Measurements from ENCODE around the gene SLC2A3. TPM values are rescaled to one million over a fixed set of nuclear protein-coding genes. Genes with fewer than 3 reads are reported as not detected.
"Not testable (repeated sequence)": the region's sequence is repeated elsewhere in the genome, so short reads cannot be mapped to it uniquely, and the experiment has no call there.

SLC2A3 gene
- 41.4 TPM for polyA plus RNA-seq (2013, experiment 1 of 2; ENCODE audit: insufficient read length)
- polyA plus RNA-seq (2013, experiment 2 of 2; ENCODE audit: insufficient read length), result 54.6 TPM

- peak; percentile 94 for DNase-seq
Observed at GRCh38 chr12:7935590-7936581, at the start of gene SLC2A3. SLC2A3 (minus strand) TSS chr12:7936187; CDS start chr12:7936034, 153 bp downstream.

DNA sequence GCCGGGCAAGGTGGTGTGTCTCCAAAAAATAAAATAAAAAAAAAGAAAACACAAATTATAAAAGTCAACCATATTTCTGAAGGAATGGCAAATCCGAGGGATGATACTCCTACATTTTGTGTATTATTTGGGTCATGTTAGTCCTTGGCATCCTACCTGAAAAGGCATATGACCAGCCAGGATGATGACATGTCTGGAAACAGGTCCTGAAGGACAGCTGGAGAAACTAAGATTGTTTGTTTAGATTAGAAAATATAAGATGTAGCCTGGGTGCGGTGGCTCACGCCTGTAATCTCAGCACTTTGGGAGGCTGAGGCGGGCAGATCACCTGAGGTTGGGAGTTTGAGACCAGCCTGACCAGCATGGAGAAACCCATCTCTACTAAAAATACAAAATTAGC lies 48.9 kb upstream of the SLC2A3 start:
- DNase-seq, result no peak

GRCh38 chr12:7983460-7983859 lies 47.5 kb upstream of the SLC2A3 start:
- not testable (repeated sequence) for DNase-seq

GRCh38 chr12:7983019-7983418 lies 47.0 kb upstream of the SLC2A3 start:
- not testable (repeated sequence) for DNase-seq

DNA sequence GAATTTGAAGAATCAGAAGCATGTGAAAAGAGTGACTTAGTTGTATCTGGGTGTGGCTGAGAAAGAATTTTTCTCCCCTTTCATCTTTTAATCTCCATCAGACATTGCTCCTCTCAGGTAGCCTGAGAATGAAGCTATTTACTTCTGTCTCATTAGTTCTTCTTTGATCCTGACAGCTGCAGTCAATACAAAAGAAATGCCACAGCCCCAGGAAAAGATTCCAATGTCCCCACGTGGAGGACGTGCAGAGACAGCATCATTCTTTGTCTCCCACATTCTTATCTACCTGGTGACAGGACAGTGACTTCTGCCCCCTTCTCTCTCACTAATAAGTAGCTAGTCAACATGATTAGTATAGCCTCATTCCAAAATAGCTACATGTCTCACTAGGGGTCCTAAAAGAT lies 46.3 kb upstream of the SLC2A3 start:
- not testable (repeated sequence) for DNase-seq

GRCh38 chr12:7981446-7981845 lies 45.5 kb upstream of the SLC2A3 start:
- no peak for DNase-seq

GRCh38 chr12:7977351-7978124 lies 41.6 kb upstream of the SLC2A3 start:
- DNase-seq, result not testable (repeated sequence)

- DNase-seq, result peak; percentile 32
Observed at GRCh38 chr12:7973457-7973825, 37.5 kb upstream of the SLC2A3 start.

- no peak for DNase-seq
Observed at GRCh38 chr12:7972734-7973456, 36.9 kb upstream of the SLC2A3 start.

DNA sequence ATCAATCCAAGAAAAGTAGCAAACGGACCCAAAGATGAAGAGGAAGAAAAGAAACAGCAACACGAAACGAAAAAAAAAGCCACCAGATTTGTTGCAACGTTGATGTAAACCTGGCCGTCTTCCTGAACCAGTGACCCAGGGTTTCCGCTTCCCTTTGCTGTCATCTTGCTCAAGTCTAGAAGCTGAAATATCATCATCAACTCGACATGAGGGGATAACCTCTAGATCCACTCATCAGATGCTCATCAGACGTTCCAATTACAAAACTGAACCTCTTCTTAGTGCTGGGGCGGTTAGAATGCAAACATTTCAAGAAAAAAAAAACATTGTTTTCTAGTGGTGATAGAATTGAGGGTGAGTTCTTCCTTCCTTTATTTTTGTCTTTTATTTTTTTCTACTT lies 36.3 kb upstream of the SLC2A3 start:
- not testable (repeated sequence) for DNase-seq

GRCh38 chr12:7971765-7972164 lies 35.8 kb upstream of the SLC2A3 start:
- not testable (repeated sequence) for DNase-seq

- DNase-seq, result peak; percentile 98
Observed at GRCh38 chr12:7970475-7971252, 34.7 kb upstream of the SLC2A3 start.

DNA sequence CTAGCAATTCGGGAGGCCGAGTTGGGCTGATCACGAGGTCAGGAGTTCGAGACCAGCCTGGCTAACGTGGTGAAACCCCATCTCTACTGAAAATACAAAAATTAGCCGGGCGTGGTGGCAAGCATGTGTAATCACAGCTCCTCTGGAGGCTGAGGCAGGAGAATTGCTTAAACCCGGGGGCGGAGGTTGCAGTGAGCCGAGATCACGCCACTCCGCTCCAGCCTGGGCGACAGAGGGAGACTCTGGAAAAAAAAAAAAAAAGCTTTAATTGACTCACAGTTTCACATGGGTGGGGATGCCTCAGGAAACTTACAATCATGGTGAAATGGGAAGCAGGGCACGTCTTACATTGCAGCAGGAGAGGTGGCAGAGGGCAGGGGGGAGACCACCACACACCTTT lies 30.6 kb upstream of the SLC2A3 start:
- DNase-seq, result no peak

GRCh38 chr12:7964669-7965068 lies 28.7 kb upstream of the SLC2A3 start:
- DNase-seq, result not testable (repeated sequence)

DNA sequence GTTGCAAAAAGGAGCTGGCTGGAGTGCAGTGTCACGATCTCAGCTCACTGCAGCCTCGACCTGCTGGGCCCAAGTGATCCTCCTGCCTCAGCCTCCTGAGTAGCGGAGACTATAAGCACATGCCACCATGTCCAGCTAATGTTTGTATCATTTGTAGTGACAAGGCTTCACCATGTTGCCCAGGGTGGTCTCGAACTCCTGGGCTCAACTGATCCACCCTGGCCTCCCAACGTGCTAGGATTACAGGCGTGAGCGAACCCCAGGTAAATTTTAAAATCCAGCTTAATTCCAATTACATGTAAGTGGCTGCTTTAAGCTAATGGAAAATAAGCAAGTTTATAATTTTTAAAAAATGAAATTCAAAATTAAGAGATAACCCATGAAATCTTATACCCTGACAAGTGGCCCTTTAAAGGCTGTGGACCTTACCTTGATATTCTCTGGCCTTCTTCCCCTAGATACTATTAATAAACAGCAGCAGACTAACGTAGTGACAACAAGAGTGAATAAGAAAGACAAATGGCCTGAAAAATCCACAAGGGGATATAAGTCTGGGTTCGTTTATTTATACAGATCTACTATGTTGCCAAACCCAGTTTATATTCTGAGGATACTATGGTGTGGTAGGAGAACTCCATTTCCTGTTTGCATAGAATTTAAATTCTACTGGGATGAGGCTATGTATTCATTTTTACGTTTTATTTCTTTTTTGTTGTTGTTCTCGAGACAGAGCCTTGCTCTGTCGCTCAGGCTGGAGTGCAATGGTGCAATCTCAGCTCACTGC lies 25.6 kb upstream of the SLC2A3 start:
- peak; percentile 27 for DNase-seq

- no peak for DNase-seq
Observed at GRCh38 chr12:7959701-7960121, 23.7 kb upstream of the SLC2A3 start.

GRCh38 chr12:7959278-7959677 lies 23.3 kb upstream of the SLC2A3 start:
- DNase-seq, result no peak

DNA sequence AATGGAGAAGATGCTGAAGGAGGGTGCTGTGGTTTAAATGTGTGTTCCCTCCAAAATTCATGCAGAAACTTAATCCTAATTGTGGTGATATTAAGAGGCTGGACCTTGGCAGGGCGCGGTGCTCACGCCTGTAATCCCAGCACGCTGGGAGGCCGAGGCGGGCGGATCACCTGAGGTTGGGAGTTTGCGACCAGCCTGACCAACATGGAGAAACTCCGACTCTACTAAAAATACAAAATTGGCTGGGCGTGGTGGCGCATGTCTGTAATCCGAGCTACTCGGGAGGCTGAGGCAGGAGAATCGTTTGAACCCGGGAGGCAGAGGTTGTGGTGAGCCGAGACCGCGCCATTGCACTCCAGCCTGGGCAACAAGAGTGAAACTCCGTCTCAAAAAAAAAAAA lies 18.9 kb upstream of the SLC2A3 start:
- DNase-seq, result not testable (repeated sequence)

- not testable (repeated sequence) for DNase-seq
Observed at GRCh38 chr12:7954418-7954817, 18.4 kb upstream of the SLC2A3 start.

- DNase-seq, result not testable (repeated sequence)
Observed at GRCh38 chr12:7953912-7954311, 17.9 kb upstream of the SLC2A3 start.

DNA sequence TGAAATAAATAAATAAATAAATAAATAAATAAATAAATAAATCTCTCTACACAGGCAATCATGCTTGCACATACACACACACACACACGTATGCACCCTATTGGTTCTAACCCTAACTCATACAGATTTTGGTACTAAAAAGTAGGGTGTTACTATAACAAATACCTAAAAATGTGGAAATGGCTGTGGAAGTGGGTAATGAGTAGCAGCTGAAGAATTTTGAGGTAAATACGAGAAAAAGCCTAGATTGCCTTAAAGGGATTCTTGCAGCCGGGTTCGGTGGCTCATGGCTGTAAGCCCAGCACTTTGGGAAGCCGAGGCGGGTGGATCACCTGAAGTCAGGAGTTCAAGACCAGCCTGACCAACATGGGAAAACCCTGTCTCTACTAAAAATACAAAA lies 15.7 kb upstream of the SLC2A3 start:
- no peak for DNase-seq
